Measurements from ENCODE around the gene OLIG2.

GRCh38 chr21:33018707-33019465 lies 6.8 kb upstream of the OLIG2 start:
- no peak for TF ChIP-seq CTCF (IDR thresholded peaks at IDR 0.05; ENCODE audit: extremely low read depth in 1 of 2, insufficient read depth in 1 of 2, low read depth in 1 of 2, low read length in 2 of 2)
- TF ChIP-seq MYC (IDR thresholded peaks at IDR 0.05; ENCODE audit: low read depth, low read length) = no peak

Measured in endothelial cell of umbilical vein (primary cell).